Measurements from ENCODE around the gene MACROD2. TPM values are rescaled to one million over a fixed set of nuclear protein-coding genes. Genes with fewer than 3 reads are reported as not detected.

Gene MACROD2
- total and polyA plus RNA-seq, 11 donors: 0.54 to 5.4 (median 2.4) TPM

DNA sequence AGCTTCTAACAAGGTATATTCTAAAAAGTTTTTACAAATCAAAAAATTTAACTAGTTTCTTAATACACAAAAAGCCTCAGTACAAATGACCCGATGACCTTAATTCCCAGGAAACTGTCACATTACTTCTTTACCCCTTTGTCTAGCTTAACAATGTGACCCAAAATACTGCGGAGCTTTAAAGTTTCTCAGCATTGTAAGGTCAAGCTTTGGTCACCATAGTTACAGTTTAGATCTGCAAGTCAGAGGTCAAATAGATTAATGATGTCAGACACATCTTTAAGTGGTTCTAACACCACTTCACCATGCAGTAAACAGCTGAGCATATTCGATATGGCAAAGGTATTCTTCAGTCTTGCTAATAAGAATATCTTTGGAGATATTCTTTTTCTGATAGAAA, 378.9 kb downstream of the MACROD2 start:
- no peak for DNase-seq
- WGBS, 4 donors: 43 to 59% (median 49%) methylated on average over 3 of the region's 3 CpGs
- Histone ChIP-seq H3K9me3 (peaks cover 0 to 3% (median 0%) of the 10 kb centered on the region in 12 donors), H3K4me1 (no peaks in the 10 kb centered on the region), H3K27me3 (no peaks in the 10 kb centered on the region), H3K4me3 (no peak overlapping the region), H3K36me3 (no peaks in the 10 kb centered on the region), H3K27ac (no peak overlapping the region)
- intact Hi-C loops (cut with DNase I): no loop called here
- TF ChIP-seq POLR2A (IDR thresholded peaks at IDR 0.05): no peak
- TF ChIP-seq, protein P1, sequence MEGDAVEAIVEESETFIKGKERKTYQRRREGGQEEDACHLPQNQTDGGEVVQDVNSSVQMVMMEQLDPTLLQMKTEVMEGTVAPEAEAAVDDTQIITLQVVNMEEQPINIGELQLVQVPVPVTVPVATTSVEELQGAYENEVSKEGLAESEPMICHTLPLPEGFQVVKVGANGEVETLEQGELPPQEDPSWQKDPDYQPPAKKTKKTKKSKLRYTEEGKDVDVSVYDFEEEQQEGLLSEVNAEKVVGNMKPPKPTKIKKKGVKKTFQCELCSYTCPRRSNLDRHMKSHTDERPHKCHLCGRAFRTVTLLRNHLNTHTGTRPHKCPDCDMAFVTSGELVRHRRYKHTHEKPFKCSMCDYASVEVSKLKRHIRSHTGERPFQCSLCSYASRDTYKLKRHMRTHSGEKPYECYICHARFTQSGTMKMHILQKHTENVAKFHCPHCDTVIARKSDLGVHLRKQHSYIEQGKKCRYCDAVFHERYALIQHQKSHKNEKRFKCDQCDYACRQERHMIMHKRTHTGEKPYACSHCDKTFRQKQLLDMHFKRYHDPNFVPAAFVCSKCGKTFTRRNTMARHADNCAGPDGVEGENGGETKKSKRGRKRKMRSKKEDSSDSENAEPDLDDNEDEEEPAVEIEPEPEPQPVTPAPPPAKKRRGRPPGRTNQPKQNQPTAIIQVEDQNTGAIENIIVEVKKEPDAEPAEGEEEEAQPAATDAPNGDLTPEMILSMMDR (IDR thresholded peaks at IDR 0.05): no peak
- ATAC-seq: no peak

DNA sequence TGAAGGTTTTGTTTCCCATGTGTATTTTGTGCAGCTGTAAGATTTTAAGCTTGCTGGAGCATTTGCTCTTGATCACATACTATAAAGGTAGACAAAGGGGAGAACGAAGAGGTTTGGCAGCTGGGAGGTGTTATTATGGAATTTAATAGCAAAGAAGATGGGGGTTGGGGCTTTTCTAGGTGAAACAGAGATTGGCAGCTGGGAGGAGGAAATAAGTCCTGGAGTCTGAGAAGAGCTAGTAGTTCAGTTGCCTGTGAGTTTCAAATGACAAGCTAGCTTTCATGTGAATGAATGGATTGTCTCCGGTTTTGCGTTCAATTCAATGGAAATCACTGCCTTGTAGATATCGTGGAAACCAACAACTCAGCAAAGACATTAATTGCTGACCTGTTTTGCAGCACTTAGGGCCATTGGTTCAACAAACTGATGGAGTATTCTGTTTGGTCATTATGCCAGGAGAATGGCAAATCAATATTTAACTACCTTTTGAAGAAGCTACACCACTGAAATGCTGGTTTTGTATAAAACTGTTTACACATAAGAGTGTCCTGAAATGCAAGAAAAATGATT, 380.2 kb downstream of the MACROD2 start:
- intact Hi-C loops (cut with DNase I): no loop called here

DNA sequence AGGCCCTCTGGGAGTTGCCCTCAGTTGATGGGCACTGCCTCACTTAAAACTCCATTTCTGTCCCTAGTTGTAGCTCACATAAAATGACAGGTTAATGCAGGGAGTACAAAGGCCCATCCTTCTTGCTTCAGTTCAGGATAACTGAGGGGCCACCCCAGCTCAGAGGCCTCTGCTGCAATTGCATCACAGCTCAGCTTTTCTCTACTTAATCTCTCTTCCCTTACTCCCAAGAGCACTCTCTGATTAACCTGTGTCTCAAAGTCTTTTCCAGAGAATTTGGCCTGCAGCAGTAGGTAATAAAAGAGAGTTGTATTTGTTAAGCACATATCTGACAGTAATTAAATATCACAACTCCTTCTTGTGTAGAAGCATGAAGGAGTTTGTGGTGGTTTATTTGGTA, 383.0 kb downstream of the MACROD2 start:
- no peak for TF ChIP-seq POLR2A (IDR thresholded peaks at IDR 0.05)
- TF ChIP-seq, protein P1 (IDR thresholded peaks at IDR 0.05): no peak
- intact Hi-C loops (cut with DNase I): no loop called here
- no peak for ATAC-seq

More for the DNA sequence above, 380.2 kb downstream of the MACROD2 start:
- no peak for TF ChIP-seq POLR2A (IDR thresholded peaks at IDR 0.05)
- TF ChIP-seq, protein P1 (IDR thresholded peaks at IDR 0.05): no peak
- Histone ChIP-seq H3K4me3 (no peak overlapping the region), H3K4me1 (no peaks in the 10 kb centered on the region), H3K27me3 (no peaks in the 10 kb centered on the region), H3K36me3 (no peaks in the 10 kb centered on the region), H3K27ac (no peak overlapping the region), H3K9me3 (no peaks in the 10 kb centered on the region)
- no peak for DNase-seq
- 55 to 63% (median 59%) methylated on average over 4 of the region's 4 CpGs for WGBS, 4 donors
- no peak for ATAC-seq

GRCh38 chr20:14383335-14383734, 388.0 kb downstream of the MACROD2 start:
- DNase-seq (no peak), ATAC-seq (no peak)
- Histone ChIP-seq H3K4me1 (no peaks in the 10 kb centered on the region), H3K27me3 (no peaks in the 10 kb centered on the region), H3K36me3 (no peaks in the 10 kb centered on the region), H3K9me3 (peaks cover 0 to 17% (median 0%) of the 10 kb centered on the region in 12 donors), H3K27ac (no peak overlapping the region), H3K4me3 (no peak overlapping the region)
- TF ChIP-seq POLR2A (IDR thresholded peaks at IDR 0.05): no peak
- TF ChIP-seq, protein P1 (IDR thresholded peaks at IDR 0.05): no peak
- intact Hi-C loops (cut with DNase I): no loop called here
- WGBS, 4 donors: 73 to 82% (median 81%) methylated on average over 5 of the region's 5 CpGs

More for the DNA sequence above, 383.0 kb downstream of the MACROD2 start:
- no peaks in the 10 kb centered on the region for H3K9me3 ChIP-seq
- no peaks in the 10 kb centered on the region for H3K36me3 ChIP-seq
- no peak for DNase-seq
- no peak overlapping the region for H3K27ac ChIP-seq
- no peak overlapping the region for H3K4me3 ChIP-seq
- no peaks in the 10 kb centered on the region for H3K27me3 ChIP-seq
- no peaks in the 10 kb centered on the region for H3K4me1 ChIP-seq
